Measurements from ENCODE around the gene SORCS2. TPM values are rescaled to one million over a fixed set of nuclear protein-coding genes. Genes with fewer than 3 reads are reported as not detected.

The SORCS2 gene
- total RNA-seq, 1 donor from 2014 or later = 13.8 TPM

GRCh38 chr4:7772711-7773385 is 580.5 kb downstream of the SORCS2 start:
- peaks cover 57% of the 10 kb centered on the region for H3K36me3 Mint-ChIP-seq (ENCODE audit: low read depth, unreplicated experiment)
- no peak for FAIRE-seq
- H3K9ac ChIP-seq (ENCODE audit: low read length) = no peak overlapping the region

GRCh38 chr4:7773401-7774180 is 581.3 kb downstream of the SORCS2 start:
- Histone ChIP-seq H3K9ac (ENCODE audit: low read length) (no peak overlapping the region), H3K4me3 (ENCODE audit: insufficient read depth, low read depth, low read length) (no peak overlapping the region), H3K36me3 (ENCODE audit: insufficient read depth, low read length) (peaks cover 86% of the 10 kb centered on the region), H3K79me2 (ENCODE audit: insufficient read depth, low read length) (peaks cover 86% of the 10 kb centered on the region), H2AFZ (ENCODE audit: low read depth, low read length) (no peak overlapping the region), H3K27ac (ENCODE audit: low read depth, low read length) (no peak overlapping the region), H4K20me1 (ENCODE audit: insufficient read depth, low read length) (peaks cover 97% of the 10 kb centered on the region), H3K9me3 (ENCODE audit: insufficient read depth, low read depth, low read length) (no peaks in the 10 kb centered on the region), H3K27me3 (ENCODE audit: insufficient read depth, low read length) (no peaks in the 10 kb centered on the region), H3K4me1 (ENCODE audit: insufficient read depth, low read length) (peaks cover 3% of the 10 kb centered on the region), H3K4me2 (ENCODE audit: low read length) (no peak overlapping the region)
- FAIRE-seq (no peak), DNase-seq (ENCODE audit: low read depth) (no peak)
- H3K36me3 Mint-ChIP-seq (ENCODE audit: low read depth, unreplicated experiment) = peaks cover 60% of the 10 kb centered on the region
- TF ChIP-seq CTCF (IDR thresholded peaks at IDR 0.05; ENCODE audit: insufficient read depth, low read depth, low read length) = no peak
- no peak for TF ChIP-seq EZH2 (IDR thresholded peaks at IDR 0.05; ENCODE audit: insufficient read depth, low read length)
- no peak overlapping the region for H3K4me3 Mint-ChIP-seq (ENCODE audit: unreplicated experiment)
- H3K27me3 Mint-ChIP-seq (ENCODE audit: low read depth, unreplicated experiment) = no peaks in the 10 kb centered on the region
- H3K27ac Mint-ChIP-seq (ENCODE audit: unreplicated experiment) = no peak overlapping the region
- H3K9me3 Mint-ChIP-seq (ENCODE audit: unreplicated experiment) = no peaks in the 10 kb centered on the region
- H3K4me1 Mint-ChIP-seq (ENCODE audit: low read depth, unreplicated experiment) = peaks cover 13% of the 10 kb centered on the region

More at GRCh38 chr4:7772711-7773385, 580.5 kb downstream of the SORCS2 start:
- Histone ChIP-seq H3K4me3 (ENCODE audit: insufficient read depth, low read depth, low read length) (no peak overlapping the region), H3K27ac (ENCODE audit: low read depth, low read length) (no peak overlapping the region), H3K27me3 (ENCODE audit: insufficient read depth, low read length) (no peaks in the 10 kb centered on the region), H3K79me2 (ENCODE audit: insufficient read depth, low read length) (peaks cover 85% of the 10 kb centered on the region), H3K36me3 (ENCODE audit: insufficient read depth, low read length) (peaks cover 85% of the 10 kb centered on the region), H3K4me1 (ENCODE audit: insufficient read depth, low read length) (peaks cover 3% of the 10 kb centered on the region), H3K9me3 (ENCODE audit: insufficient read depth, low read depth, low read length) (no peaks in the 10 kb centered on the region), H2AFZ (ENCODE audit: low read depth, low read length) (no peak overlapping the region), H3K4me2 (ENCODE audit: low read length) (no peak overlapping the region), H4K20me1 (ENCODE audit: insufficient read depth, low read length) (peaks cover 99% of the 10 kb centered on the region)
- no peak for DNase-seq (ENCODE audit: low read depth)
- Mint-ChIP-seq H3K9me3 (ENCODE audit: unreplicated experiment) (no peaks in the 10 kb centered on the region), H3K4me3 (ENCODE audit: unreplicated experiment) (no peak overlapping the region), H3K4me1 (ENCODE audit: low read depth, unreplicated experiment) (peaks cover 13% of the 10 kb centered on the region), H3K27ac (ENCODE audit: unreplicated experiment) (no peak overlapping the region), H3K27me3 (ENCODE audit: low read depth, unreplicated experiment) (no peaks in the 10 kb centered on the region)
- no peak for TF ChIP-seq EZH2 (IDR thresholded peaks at IDR 0.05; ENCODE audit: insufficient read depth, low read length)
- no peak for TF ChIP-seq CTCF (IDR thresholded peaks at IDR 0.05; ENCODE audit: insufficient read depth, low read depth, low read length)

Measured in astrocyte (in vitro differentiated cells and primary cell).